Forelimb muscle (tissue), 1 donor: ENCODE measurements around the gene GALNT3. TPM values are rescaled to one million over a fixed set of nuclear protein-coding genes. Genes with fewer than 3 reads are reported as not detected.

Source experiments
- DNase-seq: peaks from one replicate; pipeline ENCODE4 v3.0.0-alpha.2; 2013; ENCODE audit warnings: low read depth
- polyA plus RNA-seq: library from polyadenylated mRNA; unstranded; fragments of 120-200 nt; gene quantifications from one replicate; pipeline ENCODE4 v1.2.1, GENCODE V29; 2013; ENCODE audit not compliant: insufficient read length

The GALNT3 gene
- 0.97 TPM for polyA plus RNA-seq

- DNase-seq, result no peak
Observed at GRCh38 chr2:165793779-165794535, at the start of gene GALNT3. TSS of gene GALNT3 (minus strand) at chr2:165794247. CDS start at chr2:165770700, 23,547 bp downstream.

GRCh38 chr2:165843351-165843750, 49.3 kb upstream of the GALNT3 start:
- no peak for DNase-seq

DNA sequence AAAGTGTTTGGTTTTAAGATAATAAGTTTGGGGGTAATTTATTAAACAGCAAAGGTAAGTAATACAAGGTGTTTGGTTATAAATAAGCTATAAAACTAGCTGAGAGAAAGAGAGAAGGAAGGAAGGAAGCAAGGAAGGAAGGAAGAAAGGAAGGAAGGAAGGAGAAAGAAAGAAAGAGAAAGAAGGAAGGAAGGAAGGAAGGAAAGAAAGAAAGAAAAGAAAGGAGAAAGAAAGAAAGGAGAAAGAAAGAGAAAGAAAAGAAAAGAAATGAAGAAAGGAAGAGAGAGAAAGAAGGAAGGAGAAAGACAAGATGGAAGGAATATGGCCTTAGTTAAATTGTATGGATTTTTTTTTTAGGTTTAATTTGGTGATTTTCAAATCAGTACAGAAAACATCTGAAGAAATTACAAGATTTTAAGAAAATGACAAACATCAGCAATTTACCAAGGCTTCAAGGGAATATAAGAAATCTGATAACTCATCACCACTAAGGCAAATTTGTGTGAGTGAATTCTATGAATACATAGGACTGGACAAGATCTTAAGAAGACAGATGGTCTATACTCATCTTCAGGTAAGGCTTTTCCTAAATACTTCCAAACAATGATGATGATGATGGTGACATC, 46.4 kb upstream of the GALNT3 start:
- no peak for DNase-seq

DNA sequence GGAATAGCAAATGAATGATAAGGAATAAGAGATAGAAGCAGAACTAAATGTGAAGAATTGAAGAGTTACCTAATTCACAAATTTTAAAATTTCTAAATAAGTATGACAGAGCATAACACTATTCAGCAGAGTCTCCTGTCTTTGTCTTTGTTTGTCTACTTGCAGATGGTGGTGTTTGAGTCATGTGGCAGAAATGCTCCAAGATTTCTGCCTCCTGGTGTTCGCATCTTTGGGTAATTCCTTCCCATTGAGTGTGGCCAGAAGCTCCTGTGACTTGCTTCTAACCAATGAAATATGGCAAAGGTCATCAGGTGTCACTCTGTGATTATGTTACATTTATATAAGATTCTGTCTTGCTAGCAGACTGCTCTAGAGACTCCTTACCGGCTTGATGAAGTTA, 45.6 kb upstream of the GALNT3 start:
- DNase-seq, result no peak

- no peak for DNase-seq
Observed at GRCh38 chr2:165837122-165837521, 43.1 kb upstream of the GALNT3 start.

GRCh38 chr2:165835363-165835762, 41.3 kb upstream of the GALNT3 start:
- DNase-seq, result no peak

GRCh38 chr2:165833156-165833555, 39.1 kb upstream of the GALNT3 start:
- no peak for DNase-seq

DNA sequence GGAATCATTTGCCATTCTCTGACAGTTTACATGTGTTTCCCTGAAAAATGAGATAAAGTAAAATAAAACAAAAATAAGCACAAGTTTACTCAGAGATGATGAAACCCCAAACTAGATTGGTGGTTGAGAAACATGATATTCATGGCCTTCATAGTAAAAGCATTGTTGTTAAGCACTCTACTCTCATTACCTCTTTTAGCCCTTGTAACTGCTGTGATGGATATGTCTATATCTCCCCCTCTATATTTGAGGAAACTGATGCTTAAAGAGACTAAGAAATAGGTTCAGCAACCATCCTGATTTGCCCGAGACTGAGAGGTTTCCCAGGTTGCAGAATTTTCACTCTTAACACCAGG, 33.9 kb upstream of the GALNT3 start:
- no peak for DNase-seq

GRCh38 chr2:165827016-165827920, 33.2 kb upstream of the GALNT3 start:
- DNase-seq, result no peak

DNA sequence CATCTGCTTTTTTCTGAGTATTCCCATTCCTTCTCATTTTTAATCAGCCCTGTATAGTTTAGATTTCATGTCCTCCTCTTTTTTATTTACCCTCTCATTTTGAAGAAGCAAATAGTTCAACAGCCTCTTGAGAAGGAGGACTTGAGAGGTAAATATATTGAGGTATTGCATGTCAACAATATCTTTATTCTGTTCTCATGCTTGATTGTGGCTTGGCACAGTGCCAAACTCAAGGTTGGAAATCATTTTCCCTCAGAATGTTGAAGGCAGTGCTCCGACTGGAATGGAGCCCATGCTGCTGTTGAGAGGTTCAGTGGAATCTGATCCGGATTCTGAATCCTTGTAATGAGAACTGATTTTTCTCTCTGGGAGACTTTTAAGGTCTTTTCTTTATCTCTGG, 31.0 kb upstream of the GALNT3 start:
- no peak for DNase-seq

- no peak for DNase-seq
Observed at GRCh38 chr2:165820296-165820695, 26.2 kb upstream of the GALNT3 start.

DNA sequence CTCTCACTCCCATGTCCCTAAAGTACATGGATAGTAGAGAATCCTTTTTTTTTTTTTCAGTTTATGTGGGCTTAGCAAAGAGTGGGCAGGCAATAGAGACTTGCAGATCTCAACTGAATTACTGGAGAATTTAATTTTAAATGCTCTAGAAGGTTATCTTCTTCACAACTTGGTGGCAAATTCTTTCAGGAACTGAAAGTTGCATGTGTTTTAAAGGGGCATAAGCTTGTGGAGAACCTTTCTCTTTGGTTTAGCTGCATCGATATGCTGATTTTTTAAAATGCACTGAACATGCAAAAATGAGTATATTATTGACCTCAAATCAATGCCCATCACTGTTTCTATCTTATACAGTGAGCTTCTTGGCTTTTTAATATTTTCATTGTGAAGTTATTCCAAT, 24.9 kb upstream of the GALNT3 start:
- no peak for DNase-seq

GRCh38 chr2:165815299-165816141, 21.5 kb upstream of the GALNT3 start:
- DNase-seq, result no peak

- no peak for DNase-seq
Observed at GRCh38 chr2:165814473-165814872, 20.4 kb upstream of the GALNT3 start.

GRCh38 chr2:165811592-165812370, 17.7 kb upstream of the GALNT3 start:
- DNase-seq, result no peak

DNA sequence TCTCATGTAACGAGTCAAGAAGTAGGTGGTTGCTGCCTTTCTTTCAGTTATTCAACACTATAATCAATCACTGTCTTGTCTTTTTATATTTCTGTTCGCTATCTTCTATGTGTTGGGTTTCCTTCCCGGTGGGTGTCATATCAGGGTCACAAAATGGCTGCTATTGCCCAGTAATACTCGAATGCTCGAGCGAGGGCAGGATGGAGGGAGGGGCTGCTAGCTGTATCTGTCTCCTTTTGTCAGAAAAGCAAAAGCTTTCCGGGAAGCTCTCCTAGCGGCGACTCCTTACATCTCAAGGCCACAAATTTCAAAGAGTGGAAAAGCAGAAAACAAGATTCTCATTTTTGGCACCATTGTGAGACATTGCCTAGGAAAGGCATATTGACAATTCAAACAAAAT, 16.4 kb upstream of the GALNT3 start:
- no peak for DNase-seq

DNA sequence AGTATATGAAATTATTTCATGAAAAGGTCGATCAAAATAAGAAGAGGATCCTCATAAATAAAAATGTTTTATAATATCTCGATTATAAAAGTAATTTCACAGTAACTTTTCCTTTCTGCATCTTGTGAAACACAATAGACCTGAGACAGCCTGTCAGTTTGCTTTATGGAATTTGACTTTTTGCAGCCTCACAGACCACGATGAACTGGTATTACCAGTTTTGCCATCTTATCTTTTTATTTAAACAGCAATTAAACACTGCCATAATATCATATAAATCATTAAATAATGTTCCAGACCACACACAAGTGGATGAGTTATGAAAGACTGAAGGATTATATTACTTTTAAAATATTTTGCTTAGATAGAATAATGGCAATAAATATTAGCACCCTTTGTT, 10.7 kb upstream of the GALNT3 start:
- DNase-seq, result no peak

DNA sequence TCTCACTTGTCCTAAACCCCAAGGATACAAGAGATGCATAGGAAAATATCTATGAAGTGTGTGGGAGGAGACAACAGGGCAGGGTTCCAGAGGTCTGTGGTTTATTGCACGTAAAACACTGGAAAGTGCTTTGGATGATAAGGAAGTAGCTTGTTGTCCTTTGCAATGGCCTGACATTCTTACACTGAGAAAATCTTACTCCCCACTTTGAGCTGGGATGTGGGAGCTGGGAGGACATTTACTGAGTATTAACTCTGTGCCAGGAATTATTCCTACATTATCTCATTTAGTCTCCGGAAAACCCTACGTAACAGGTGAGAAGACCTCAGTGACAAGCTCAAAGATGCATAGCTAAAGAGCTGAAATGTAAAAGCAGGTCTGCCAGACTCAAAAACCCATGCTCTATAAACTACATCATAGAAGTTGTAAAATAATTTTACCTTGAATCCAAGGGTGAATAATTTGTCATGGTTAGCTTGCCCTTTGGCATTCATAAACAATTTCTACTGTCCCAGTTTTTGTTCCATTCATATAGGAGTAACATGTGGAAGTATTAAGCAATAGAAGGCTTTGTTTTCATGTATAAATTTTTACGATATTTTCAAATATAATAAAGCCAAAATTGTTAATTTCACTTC, 9.2 kb upstream of the GALNT3 start:
- DNase-seq, result no peak

DNA sequence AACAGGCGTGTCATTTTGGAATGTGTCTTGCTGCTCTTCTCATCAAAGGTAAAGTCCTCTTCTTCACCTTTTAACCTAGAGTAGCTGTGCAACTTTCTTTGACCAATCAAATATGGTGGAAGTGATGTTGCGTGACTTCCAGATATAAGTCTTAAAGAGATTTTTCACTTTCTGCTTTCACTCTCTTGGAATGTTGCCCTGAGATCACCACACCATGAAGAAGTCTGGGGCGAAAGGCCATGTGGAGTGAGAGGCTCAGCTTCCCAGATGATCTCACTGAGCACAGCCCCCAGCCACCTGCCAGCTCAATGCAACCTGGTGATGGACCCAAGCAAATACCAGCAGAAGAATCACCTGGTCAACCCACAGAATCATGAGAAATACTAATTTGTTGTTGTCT, 7.1 kb upstream of the GALNT3 start:
- no peak for DNase-seq

GRCh38 chr2:165796819-165797530, 2.9 kb upstream of the GALNT3 start:
- no peak for DNase-seq
